ENCODE measurements around the gene HOXB4.

The HOXB4 gene

DNA sequence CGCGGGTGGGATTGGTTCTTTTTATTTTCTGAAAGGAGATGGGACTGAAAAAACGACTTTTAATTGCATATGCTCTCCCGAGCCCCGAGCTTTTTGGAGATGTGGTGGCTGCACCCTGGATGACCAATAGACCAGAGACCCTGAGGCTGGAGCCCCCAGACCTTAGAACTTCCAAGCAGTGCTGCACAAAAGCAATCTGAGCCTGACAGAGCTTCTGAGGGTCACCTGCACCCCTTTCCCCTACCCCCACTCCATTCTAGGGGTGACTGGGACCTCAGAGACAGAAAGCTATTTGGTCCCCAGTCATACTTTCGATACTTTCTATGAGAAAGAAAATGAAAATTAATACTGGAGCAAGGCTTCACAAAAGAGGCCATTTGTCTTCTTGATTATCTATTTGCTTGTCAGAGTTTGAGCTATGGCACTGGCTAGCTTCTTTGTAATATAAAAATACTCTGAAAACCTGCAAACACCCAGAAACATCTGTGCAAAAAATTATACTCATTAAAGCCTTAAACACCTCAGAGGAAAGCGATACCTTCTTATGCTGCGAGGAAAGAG, 3.6 kb downstream of the HOXB4 start:
- no peak for TF ChIP-seq TAF1 (IDR thresholded peaks at IDR 0.05; ENCODE audit: borderline replicate concordance, insufficient read depth, low read length)

DNA sequence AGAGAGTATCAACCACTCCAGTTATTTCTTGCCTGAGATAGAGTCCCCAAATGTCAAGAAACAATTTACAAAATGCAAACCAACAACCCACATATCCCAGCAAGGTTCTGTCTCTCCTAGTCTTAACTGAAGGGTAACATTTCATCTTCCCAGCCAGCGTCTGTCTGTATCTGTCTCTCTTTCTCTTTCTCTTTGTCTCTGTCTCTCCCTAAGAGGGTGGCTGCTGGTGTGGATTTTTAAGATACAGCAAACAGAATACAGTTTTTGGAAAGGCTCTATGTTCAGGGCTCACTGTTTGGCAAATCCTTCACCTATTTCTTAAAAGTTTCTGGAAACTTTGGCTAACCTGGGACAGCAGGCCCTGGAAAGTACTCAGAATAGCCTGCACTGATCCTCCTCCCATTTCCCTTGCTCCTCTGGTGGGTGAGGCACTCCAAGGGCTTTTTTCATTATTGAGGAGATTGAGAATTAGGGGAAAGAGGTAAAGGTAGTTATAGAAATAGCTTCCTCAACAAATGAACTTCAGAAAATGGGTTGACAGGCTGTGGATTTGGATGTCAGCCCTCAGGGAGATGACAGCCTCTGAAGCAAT, 6.2 kb downstream of the HOXB4 start:
- no peak for TF ChIP-seq FOXP2 (optimal IDR thresholded peaks at IDR 0.05; ENCODE audit: borderline replicate concordance, extremely low read depth, extremely low read length, insufficient read depth)
- TF ChIP-seq SIN3A (IDR thresholded peaks at IDR 0.05; ENCODE audit: borderline replicate concordance, insufficient read depth, low read length), result no peak
- TF ChIP-seq POLR2AphosphoS5 (IDR thresholded peaks at IDR 0.05; ENCODE audit: low read depth, low read length), result no peak
- TF ChIP-seq, protein P1, sequence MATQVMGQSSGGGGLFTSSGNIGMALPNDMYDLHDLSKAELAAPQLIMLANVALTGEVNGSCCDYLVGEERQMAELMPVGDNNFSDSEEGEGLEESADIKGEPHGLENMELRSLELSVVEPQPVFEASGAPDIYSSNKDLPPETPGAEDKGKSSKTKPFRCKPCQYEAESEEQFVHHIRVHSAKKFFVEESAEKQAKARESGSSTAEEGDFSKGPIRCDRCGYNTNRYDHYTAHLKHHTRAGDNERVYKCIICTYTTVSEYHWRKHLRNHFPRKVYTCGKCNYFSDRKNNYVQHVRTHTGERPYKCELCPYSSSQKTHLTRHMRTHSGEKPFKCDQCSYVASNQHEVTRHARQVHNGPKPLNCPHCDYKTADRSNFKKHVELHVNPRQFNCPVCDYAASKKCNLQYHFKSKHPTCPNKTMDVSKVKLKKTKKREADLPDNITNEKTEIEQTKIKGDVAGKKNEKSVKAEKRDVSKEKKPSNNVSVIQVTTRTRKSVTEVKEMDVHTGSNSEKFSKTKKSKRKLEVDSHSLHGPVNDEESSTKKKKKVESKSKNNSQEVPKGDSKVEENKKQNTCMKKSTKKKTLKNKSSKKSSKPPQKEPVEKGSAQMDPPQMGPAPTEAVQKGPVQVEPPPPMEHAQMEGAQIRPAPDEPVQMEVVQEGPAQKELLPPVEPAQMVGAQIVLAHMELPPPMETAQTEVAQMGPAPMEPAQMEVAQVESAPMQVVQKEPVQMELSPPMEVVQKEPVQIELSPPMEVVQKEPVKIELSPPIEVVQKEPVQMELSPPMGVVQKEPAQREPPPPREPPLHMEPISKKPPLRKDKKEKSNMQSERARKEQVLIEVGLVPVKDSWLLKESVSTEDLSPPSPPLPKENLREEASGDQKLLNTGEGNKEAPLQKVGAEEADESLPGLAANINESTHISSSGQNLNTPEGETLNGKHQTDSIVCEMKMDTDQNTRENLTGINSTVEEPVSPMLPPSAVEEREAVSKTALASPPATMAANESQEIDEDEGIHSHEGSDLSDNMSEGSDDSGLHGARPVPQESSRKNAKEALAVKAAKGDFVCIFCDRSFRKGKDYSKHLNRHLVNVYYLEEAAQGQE (IDR thresholded peaks at IDR 0.05; ENCODE audit: insufficient read depth in 1 of 2, low read depth in 2 of 2, low read length in 2 of 2), result no peak
- TF ChIP-seq TAF1 (IDR thresholded peaks at IDR 0.05; ENCODE audit: borderline replicate concordance, insufficient read depth, low read length), result no peak

DNA sequence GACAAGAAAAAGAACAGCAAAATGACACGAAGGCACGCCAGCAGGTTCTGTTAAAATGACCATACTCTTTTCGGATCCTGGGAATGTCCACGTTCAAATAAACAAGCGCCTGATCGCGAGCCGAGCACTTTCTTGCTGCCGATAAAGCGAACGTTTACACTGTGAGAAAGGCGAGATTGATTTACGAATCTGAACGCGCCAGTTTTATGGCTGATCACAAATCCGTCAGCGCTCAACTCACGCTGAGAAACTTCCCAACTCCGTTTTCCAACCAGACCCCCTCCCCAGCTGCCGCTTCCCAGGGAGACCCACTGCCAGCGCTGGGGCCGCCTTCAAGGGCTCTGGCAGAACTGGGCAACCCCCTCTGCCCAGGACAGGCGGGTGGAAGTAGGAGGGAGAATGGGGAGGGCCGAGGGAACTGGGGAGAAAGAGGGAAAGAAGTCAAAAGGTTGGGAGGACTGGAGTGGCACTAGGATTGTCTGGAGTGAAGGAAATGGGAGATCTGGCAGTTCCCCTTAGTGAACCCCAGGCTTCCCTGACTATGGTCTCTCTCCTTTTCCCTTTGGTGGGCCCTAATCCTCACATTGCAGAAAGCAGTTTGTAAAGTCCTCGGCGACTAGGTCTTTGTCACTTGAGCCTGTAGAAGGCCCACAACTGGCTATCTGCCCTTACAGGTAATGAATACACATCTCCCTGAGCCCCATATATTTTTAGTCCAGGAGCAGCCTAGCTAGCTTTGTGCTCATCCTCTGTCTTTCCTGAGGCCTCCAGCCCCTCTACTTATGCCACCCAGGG, 6.9 kb downstream of the HOXB4 start:
- TF ChIP-seq FOXP2 (optimal IDR thresholded peaks at IDR 0.05; ENCODE audit: borderline replicate concordance, extremely low read depth, extremely low read length, insufficient read depth) (no peak), TAF1 (IDR thresholded peaks at IDR 0.05; ENCODE audit: borderline replicate concordance, insufficient read depth, low read length) (no peak), POLR2AphosphoS5 (IDR thresholded peaks at IDR 0.05; ENCODE audit: low read depth, low read length) (no peak), SIN3A (IDR thresholded peaks at IDR 0.05; ENCODE audit: borderline replicate concordance, insufficient read depth, low read length) (no peak)
- TF ChIP-seq, protein P1 (IDR thresholded peaks at IDR 0.05; ENCODE audit: insufficient read depth in 1 of 2, low read depth in 2 of 2, low read length in 2 of 2), result no peak

DNA sequence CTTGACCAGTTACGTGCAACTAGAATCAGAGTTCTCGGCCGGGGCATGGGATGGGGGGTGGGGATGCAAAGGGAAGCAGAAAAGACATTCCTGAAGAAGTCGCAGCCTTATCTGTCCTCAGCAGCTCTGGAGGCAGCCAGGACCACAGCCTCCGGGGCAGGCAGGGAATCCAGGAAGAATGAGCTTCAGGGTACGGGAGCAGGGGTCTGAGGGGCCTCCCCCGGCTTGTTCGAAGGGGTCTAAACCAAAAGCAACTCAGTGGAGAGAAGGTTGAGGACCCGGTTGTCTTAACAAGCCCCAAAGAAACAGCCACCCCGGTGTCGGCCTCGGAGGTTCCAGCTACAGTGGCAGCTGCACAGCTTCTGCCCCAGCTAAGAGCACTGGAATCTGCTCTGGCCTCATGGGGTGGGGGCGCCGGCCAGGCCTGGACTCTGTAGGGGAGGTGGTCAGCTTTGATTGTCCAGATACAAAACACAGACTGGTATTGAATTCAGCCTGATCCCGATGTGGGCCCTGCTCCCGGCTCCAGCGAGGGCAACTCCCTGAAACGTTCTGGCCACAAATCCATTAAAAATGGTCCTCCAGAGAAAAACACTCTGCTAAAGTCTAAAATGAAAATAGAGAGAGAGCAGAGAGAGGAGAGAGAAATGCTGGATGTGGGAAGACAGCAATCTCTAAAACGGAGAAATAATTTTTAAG, 7.7 kb downstream of the HOXB4 start:
- TF ChIP-seq TAF1 (IDR thresholded peaks at IDR 0.05; ENCODE audit: borderline replicate concordance, insufficient read depth, low read length) (no peak), POLR2AphosphoS5 (IDR thresholded peaks at IDR 0.05; ENCODE audit: low read depth, low read length) (no peak), FOXP2 (optimal IDR thresholded peaks at IDR 0.05; ENCODE audit: borderline replicate concordance, extremely low read depth, extremely low read length, insufficient read depth) (no peak), SIN3A (IDR thresholded peaks at IDR 0.05; ENCODE audit: borderline replicate concordance, insufficient read depth, low read length) (no peak)
- TF ChIP-seq, protein P1 (IDR thresholded peaks at IDR 0.05; ENCODE audit: insufficient read depth in 1 of 2, low read depth in 2 of 2, low read length in 2 of 2), result no peak

DNA sequence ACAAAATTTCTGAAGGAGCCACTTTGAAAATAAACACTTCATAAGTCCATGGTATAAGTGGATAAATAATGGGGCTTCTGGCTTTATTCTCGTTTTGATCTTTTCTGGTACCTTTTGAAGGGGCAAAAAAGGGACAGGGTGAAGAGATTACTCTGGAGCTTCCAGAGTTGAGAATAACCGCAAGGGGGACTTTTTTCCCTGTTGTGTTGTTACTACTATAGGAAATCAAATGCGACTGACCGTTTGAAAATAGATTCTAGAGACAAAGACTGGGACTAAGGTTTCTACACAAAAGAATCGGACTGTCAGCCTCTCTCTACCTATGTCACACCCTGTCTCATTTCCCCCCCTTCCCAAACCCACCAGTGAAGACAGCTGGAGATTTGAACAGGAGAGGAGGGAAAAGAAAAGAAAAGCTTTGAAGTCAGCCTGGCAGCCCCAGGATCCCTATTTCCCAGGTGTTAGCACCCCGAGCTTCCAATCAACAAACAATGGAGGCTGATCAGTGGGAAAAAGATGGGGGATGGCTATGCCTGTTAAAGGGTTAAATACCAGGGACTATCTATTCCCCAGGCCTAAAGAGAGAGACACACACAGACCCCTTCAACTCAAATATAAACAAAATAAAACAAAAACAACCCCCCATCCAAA, 8.4 kb downstream of the HOXB4 start:
- TF ChIP-seq POLR2AphosphoS5 (IDR thresholded peaks at IDR 0.05; ENCODE audit: low read depth, low read length) (no peak), SIN3A (IDR thresholded peaks at IDR 0.05; ENCODE audit: borderline replicate concordance, insufficient read depth, low read length) (no peak), TAF1 (IDR thresholded peaks at IDR 0.05; ENCODE audit: borderline replicate concordance, insufficient read depth, low read length) (no peak), FOXP2 (optimal IDR thresholded peaks at IDR 0.05; ENCODE audit: borderline replicate concordance, extremely low read depth, extremely low read length, insufficient read depth) (no peak)
- TF ChIP-seq, protein P1 (IDR thresholded peaks at IDR 0.05; ENCODE audit: insufficient read depth in 1 of 2, low read depth in 2 of 2, low read length in 2 of 2), result no peak
